Measurements from ENCODE around the gene MRPS11. TPM values are rescaled to one million over a fixed set of nuclear protein-coding genes. Genes with fewer than 3 reads are reported as not detected.
A peak's percentile ranks its signal among the peaks of the same experiment; 100 is the strongest.

Gene MRPS11
- total and polyA plus RNA-seq, 12 donors: 47.5 to 95.0 (median 64.7) TPM

GRCh38 chr15:88526247-88526879, 58.9 kb downstream of the MRPS11 start:
- TF ChIP-seq, protein P1, sequence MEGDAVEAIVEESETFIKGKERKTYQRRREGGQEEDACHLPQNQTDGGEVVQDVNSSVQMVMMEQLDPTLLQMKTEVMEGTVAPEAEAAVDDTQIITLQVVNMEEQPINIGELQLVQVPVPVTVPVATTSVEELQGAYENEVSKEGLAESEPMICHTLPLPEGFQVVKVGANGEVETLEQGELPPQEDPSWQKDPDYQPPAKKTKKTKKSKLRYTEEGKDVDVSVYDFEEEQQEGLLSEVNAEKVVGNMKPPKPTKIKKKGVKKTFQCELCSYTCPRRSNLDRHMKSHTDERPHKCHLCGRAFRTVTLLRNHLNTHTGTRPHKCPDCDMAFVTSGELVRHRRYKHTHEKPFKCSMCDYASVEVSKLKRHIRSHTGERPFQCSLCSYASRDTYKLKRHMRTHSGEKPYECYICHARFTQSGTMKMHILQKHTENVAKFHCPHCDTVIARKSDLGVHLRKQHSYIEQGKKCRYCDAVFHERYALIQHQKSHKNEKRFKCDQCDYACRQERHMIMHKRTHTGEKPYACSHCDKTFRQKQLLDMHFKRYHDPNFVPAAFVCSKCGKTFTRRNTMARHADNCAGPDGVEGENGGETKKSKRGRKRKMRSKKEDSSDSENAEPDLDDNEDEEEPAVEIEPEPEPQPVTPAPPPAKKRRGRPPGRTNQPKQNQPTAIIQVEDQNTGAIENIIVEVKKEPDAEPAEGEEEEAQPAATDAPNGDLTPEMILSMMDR (IDR thresholded peaks at IDR 0.05): no peak
- intact Hi-C loops (cut with DNase I): no loop called here
- no peaks in the 10 kb centered on the region for H3K9me3 ChIP-seq
- H3K27ac ChIP-seq: peak overlapping the region in 1 of 10 donors; percentile 9
- H3K4me1 ChIP-seq: peaks cover 0 to 19% (median 3%) of the 10 kb centered on the region in 9 donors
- ATAC-seq (peak in 5 of 8 donors; percentile 38 to 75 (median 57)), DNase-seq (no peak)
- H3K36me3 ChIP-seq: peaks cover 0 to 83% (median 35%) of the 10 kb centered on the region in 9 donors
- H3K27me3 ChIP-seq: no peaks in the 10 kb centered on the region
- H3K4me3 ChIP-seq: no peak overlapping the region

DNA sequence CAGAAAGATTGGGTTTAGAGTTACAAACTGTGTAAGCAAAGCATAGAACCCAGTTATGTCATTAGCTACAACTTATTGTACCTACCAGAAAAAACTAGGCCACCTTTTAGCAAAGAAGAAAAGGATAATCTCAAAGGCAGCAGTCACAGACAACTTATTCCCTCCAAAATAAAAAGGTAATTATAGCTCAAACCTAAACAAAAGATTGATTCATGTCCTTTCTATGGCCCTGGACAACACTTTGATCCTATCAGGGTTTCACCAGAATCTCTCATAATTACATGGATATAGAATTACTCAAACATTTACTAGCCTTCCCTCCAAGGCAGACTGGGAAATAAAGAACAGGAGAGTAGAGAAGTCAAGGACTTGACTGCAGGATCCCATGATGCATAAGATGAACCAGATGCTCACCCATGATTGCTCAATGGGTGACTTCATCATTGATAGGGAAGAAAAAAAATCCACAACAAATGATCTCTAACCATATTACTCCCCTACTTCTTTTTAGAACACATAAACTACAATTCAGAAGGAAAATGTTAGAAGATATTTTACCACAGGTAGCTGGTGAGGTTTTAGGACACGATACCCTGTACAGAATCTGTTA, 61.6 kb downstream of the MRPS11 start:
- Histone ChIP-seq H3K9me3 (peaks cover 0 to 6% (median 0%) of the 10 kb centered on the region in 11 donors), H3K27me3 (no peaks in the 10 kb centered on the region), H3K36me3 (peaks cover 0 to 84% (median 40%) of the 10 kb centered on the region in 9 donors), H3K4me3 (no peak overlapping the region), H3K27ac (no peak overlapping the region), H3K4me1 (peaks cover 0 to 20% (median 3%) of the 10 kb centered on the region in 9 donors)
- no peak for ATAC-seq
- TF ChIP-seq, protein P1 (IDR thresholded peaks at IDR 0.05): no peak
- WGBS, 2 donors: 98 to 100% methylated on average over 1 of the region's 1 CpG
- intact Hi-C loops (cut with DNase I): no loop called here
- no peak for DNase-seq

Other genes starting within 250 kb of the MRPS11 start
- 1 to 10 TPM in 9 of 10 donors, under 1 TPM in 1; 0.45 to 4.6 (median 2.3) TPM for gene NTRK3, start 211.0 kb upstream of the MRPS11 start, total RNA-seq
- gene NTRK3, start 211.0 kb upstream of the MRPS11 start, polyA plus RNA-seq: 1 to 10 TPM; 1.2 to 5.6 TPM
- 100 to 1,000 TPM in 2 of 10 donors, 10 to 100 TPM in 8; 63.4 to 108 (median 81.5) TPM for gene MRPL46, start 320 bp upstream of the MRPS11 start, total RNA-seq
- gene MRPL46, start 320 bp upstream of the MRPS11 start, polyA plus RNA-seq: 10 to 100 TPM; 36.4 to 79.8 TPM
- 10 to 100 TPM in 1 of 10 donors, 1 to 10 TPM in 9; 6.5 to 10.5 (median 8.7) TPM for gene DET1, start 79.0 kb downstream of the MRPS11 start, total RNA-seq
- gene DET1, start 79.0 kb downstream of the MRPS11 start, polyA plus RNA-seq: 1 to 10 TPM; 2.9 to 3.4 TPM
- gene AEN, start 153.6 kb downstream of the MRPS11 start, total RNA-seq: 1 to 10 TPM; 4.0 to 9.5 (median 5.6) TPM
- gene AEN, start 153.6 kb downstream of the MRPS11 start, polyA plus RNA-seq: 10 to 100 TPM in 1 of 2 donors, 1 to 10 TPM in 1; 3.4 to 13.2 TPM
- gene ISG20, start 171.3 kb downstream of the MRPS11 start, total RNA-seq: 10 to 100 TPM in 1 of 10 donors, 1 to 10 TPM in 9; 2.0 to 23.0 (median 4.5) TPM
- gene ISG20, start 171.3 kb downstream of the MRPS11 start, polyA plus RNA-seq: 10 to 100 TPM in 1 of 2 donors, 1 to 10 TPM in 1; 3.6 to 13.8 TPM

Data from heart right ventricle (tissue), 16 donors.